OCI-M1 (cell line): ENCODE measurements around the gene ARMH3.
"Not testable (repeated sequence)": the region's sequence is repeated elsewhere in the genome, so short reads cannot be mapped to it uniquely, and the experiment has no call there.

Experiments used
- DNase-seq: peaks from one replicate; lab custom pipeline; 2025; lab: John Stamatoyannopoulos, UW

The ARMH3 gene

DNA sequence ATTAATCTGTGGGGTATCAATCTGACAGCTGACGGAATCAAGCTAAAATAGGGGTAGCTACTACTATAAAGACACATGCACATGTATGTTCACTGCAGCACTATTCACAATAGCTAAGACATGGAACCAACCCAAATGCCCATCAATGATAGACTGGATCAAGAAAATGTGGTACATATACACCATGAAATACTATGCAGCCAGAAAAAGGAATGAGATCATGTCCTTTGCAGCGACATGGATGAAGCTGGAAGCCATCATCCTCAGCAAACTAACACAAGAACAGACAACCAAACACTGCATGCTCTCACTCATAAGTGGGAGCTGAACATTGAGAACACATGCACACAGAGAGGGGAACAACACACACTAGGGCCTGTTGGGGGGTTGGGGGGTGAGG lies 75.3 kb downstream of the ARMH3 start:
- not testable (repeated sequence) for DNase-seq

DNA sequence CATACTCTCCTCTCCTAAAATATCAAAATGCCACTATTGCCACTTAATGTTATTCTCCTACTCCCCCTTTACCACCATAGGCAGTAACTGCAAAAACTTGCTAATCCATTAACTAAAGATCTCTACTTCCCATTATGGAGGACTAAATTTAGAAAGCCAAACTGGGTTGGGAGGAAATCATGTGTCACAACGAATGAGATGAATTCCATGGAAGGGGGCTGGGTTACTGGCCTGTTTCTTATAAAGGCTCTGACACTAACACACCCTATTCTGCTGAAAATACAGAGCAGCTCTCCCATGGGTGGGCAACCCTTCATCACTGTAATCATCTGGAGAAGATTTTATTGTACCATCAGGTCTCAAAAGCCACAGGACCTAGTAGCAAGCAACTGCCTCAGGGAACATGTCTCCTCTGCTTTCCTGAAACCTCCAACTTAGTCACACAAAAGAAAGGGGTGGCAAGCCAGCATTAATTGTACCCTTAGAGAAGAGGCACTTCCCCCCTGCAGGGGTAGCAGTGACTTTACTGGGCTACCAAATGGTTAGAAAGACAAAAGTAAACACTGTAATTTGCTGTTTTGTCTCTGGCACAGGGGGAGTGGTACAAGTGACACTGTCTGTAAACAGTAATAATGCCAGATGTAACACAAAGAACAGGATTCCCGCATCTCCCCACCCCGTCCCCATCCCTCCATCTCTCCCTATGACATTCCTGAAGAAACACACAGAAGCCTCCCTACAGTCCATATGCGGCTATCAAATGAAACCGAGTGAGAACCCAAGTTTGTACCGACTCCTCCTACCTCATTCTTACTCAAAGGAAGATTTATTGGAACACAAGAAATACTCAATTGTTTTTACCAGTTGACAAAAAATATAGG lies 81.6 kb downstream of the ARMH3 start:
- DNase-seq: peak; percentile 80

DNA sequence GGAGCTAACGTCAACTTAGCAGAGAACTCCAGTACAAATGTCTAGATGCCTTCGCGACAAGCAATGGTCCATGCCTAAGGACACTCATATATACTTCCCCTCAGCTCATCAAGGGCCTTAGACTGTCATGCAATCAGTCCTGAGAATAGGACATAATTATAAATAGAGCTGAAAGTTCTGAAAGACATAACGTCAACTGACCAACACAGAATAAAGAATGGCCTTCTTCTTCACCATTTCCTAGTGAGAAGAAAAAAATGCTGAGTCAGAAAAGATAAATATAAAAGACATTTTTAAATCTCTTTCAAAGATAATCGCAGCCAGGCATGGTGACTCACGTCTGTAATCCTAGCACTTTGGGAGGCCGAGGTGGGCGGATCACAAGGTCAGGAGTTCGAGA lies 83.2 kb downstream of the ARMH3 start:
- peak; percentile 79 for DNase-seq

DNA sequence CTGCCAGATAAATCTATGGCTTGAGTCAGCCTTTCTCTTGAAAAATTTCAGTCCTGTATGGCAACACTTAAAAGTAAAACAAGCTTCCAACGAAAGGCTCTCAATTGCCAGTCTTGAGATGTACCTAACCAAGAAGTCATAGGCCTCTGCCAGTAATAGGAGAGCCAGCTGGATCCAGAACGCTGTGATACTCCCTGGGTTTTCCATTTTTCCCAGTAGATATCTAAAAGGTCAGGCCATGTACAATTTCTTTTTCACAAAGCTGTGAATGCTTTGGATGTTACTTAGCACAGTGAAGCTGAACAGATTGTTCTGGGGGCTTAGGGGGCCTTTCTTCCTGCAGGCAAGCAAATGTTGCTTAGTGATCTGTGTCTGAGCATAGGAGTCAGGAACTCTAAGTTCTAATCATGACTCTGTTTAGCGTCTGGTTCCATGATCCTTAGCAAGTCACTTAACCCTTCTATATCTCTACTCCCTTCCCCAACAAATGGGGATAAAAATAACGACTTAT lies 86.5 kb downstream of the ARMH3 start:
- no peak for DNase-seq

DNA sequence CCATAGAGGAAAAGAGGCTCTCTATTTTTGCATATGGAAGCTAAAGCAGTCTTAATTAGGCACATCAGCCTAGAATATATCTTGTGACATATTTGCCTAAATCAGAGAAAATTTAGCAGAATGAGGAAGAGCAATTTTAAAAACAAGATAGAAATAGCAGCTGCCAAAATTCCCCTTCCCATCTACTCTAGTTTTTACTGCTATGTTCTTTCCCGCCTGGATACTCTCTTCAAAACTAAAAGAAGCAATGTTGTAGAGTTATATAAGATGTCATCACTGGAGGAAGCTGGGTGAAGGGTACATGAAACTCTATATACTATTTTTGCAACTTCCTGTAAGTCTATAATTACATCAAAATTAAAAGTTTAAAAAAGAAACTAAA lies 87.0 kb downstream of the ARMH3 start:
- DNase-seq: no peak

DNA sequence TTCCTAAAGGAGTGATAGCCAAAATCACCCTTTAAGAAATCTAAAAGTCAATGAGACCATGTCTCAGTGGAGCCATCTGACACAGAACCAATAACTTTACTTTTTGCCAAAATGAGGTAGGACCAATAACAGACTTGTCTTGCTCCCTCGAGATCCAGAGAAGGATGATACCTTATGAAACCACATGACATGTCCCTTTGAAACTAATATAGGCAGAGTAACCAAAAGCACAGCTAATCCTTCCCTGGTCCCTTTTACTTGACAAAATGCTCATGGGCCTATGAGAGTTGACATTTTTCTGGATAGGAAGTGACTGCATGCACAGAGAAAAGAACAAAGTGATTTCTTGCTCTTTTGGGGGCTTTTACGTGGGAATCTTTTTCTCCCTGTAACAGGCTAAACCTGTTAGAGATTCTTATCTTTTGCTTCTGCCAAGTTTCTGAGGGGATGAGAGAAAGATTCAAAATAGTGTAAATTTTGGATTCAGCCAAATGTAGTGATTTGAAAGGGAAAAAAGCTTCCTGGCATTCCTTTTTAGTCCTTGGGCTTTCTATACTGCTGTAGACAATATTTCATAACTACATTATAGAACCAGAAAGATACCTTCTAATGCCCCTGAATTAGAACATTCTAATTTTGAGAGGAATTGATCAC lies 87.6 kb downstream of the ARMH3 start:
- no peak for DNase-seq

DNA sequence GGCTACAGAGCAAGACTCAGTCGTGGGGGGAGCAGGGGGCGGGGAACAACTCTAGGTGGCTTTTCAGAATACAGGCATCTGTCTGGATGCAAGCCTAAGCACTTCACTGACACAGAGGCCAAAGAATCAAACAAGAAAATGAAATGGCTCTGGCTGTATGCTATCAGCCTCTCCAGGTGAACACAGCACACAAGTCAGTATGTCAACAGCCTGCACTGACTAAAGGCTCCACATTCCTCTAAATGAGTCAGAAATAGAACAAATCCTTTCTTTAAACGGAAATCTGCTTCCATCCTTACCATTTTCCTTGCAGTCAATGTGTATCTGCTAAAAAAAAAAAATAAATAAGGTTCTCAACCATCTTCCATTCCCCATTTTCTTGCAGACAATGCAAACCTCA lies 88.3 kb downstream of the ARMH3 start:
- no peak for DNase-seq

DNA sequence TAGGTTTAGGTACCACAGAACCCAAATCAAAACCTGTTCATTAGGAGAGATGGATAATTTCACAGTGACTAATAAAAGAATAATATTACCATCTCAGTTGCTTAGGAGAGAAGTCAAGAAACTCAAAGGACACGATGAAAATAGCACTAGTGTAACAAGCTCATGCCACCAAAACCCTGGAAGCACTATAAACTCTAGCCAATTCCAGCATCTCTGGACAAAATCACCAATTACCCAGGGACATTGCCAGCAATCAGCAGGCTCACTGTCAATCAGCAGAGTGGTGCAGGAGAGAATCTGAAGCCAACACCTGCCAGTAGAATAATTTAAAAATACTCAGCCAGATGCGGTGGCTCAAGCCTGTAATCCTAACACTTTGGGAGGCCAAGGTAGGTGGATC lies 88.9 kb downstream of the ARMH3 start:
- DNase-seq: no peak

DNA sequence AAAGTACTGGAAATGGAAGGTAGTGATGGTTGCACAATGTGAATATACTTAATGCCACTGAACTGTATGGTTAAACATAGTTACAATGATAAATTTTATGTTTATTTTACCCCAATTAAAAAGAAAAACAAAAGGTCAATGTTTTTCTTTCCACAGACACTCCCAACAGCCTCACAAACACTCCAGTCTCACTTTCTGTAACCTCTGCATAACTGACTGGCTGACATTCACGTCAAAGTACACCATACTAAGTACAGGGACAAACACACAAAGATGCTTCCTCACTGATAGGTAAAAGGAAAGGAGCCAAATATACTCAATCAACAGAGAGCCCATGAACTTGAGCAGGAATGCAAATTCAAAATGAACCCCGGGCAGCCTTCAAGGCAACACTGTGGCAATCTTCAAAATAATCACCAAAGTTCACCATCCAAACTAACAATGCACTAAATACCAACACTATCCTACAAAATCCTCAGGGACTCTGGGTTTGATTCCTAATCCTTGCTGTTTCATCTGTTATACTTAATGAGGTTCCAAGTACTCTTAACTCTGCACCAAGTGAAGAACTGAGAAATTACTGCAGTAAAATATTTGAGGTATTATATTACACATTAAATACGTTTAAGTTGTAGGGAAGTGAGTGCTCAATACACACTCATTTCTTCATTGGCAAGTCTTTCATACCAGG lies 90.8 kb downstream of the ARMH3 start:
- DNase-seq: no peak

DNA sequence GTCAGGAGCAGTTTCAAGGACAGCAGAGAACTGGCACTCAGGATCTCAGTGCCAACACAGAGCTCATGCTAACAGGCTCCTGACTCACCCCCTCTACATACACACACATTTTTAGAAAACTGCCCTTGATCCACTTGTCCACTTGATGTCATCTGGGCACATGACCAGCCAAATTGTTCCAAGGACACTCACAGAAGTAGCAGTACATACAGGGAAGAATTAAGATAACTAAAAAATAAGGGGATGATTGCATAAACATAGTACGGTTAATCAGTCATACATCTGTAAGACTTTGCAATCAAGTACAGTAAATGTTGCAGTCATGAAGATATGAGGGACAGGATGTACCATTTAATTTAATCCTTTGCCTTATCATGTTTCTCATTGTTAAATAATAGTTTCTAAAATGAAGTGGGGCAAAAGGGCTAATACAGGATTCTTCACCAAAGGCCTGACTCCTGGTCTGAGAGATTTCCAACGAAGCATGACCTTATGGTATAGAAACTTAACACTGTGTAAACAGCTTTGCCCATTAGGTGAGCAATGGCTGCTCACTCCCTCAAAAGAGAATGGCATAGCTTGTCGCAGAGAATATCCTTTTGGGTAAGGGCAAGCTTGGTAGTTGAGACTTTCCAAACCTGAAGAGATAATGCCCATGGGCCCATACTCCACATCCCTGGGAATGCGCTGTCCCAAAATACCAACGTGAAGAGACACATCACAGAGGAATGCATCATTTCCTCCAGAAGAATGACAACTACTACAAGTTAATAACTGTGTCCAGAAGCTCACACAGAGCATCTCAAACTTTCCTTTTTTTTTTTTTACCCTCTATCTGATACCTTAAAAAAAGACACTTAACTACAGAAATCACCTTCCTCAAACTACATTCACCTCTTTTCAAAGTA lies 94.1 kb downstream of the ARMH3 start:
- no peak for DNase-seq

DNA sequence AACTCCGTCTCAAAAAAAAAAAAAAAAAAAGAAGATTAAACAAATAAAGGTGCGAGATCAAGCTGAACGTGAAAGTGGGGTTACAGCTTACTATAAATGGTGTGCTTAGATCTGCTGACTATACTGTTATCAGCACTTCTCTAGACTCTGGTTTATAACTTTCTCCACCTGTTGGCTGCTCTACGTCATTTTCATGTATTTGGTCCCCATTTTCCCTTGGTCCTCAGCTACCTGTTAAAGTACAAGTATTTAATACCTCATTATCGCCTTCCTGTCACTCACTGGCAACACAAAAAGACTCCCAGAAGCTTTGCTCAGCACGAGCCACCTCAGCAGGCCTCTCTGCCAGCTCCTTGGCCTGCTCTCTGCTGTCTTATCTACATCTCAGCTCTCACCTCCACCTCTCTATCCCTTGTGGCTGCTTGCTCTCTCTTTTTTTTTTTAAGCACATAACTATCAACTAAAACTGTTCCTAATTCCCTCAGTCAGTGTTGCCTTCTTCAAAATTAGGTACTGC lies 95.0 kb downstream of the ARMH3 start:
- DNase-seq: no peak

DNA sequence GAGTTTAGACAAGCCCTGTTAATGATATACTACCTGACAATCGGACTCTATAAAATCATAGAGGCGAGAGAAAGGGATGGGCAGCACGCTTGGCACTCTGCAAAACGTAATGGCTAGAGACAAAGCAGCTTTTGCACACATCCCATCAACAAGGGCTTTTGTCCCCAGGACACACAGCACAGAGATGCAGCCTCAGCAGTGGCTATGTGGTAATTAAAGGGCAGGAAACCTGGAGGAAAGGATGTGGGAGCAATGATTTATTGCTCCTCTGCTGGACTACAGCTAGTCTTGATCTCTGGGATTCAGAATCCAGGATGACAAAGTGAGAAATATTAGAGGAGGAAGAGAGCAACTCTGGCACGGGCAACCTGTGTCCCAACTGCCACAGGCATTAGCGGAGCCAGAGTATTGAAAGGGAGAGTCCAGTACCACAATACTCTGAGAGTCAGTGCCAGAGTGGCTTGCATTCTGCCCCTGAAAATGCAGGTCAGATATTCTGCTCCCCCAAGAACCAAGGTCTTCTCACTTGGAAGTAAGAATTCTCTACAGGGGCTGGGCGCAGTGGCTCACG lies 96.5 kb downstream of the ARMH3 start:
- no peak for DNase-seq

DNA sequence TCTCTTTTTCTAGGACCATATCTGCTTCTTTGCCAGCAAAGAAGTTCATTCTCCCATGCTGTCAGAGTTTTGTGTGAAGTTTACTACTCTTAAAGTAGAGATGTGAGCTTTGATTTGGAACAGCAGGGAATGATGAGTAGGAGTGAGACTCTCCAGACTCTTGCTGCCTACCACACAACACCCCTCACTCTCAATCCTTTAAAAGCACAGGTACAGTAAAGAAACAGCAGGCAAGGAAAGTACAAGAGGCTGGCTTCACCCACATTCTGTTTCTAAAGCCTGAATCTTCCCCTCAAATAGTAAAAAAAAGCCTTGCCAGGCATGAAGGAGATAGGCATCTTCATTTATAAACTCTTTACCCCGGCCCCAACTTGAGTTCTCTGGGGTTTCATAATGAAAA lies 97.3 kb downstream of the ARMH3 start:
- DNase-seq: no peak

DNA sequence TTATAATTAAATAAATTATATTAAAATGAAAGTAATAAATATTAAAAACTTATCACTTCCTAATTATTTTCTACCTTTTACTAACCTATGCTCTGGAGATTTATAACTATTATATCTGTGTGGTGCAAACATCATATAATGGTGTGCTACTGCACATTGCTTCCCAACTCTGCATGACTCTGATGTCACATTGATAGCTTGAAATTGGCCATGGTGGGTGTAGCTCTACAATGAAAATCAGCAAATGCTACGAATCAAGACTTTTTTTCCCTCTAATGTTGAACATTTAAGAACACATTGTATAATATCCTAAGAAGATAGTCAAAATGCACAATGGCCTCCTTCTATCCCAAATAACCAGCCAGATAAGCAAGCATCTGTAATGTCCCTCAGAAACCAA lies 99.1 kb downstream of the ARMH3 start:
- no peak for DNase-seq

DNA sequence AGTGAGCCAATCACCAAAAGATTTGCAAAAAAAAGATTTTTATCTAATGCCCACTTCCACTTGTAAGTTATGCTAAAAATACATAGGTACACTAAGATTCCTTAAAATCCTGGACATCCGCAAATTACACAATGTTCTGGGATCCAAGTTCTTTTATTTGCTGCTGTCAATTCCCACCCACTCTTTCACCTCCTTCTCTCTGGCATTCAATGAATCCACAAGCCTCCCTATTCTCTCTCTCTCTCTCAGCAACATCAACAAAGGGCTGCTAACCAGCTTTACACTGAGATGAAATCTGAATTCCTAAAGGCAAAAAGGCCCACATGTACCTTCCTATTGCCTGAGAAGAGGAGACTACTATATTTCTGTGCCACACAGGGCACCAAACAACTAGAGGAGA lies 99.9 kb downstream of the ARMH3 start:
- DNase-seq: no peak

DNA sequence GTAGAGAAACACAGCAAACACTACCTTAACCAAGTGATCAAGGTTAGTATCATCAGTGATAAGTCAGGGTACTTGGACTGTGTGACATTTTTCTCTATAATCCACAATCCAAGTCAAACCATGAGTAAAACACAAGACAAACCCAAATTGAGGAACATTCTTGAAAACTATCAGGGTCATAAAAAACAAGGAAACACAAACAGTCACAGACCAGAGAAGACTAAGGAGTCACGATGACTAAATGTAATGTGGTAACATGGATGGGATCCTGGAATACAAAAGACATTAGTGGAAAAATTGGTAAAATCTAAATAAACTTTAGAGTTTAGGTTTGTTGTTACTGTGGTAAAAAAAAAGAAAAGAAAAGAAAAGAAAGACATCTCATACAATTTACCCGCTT lies 103.8 kb downstream of the ARMH3 start:
- no peak for DNase-seq

DNA sequence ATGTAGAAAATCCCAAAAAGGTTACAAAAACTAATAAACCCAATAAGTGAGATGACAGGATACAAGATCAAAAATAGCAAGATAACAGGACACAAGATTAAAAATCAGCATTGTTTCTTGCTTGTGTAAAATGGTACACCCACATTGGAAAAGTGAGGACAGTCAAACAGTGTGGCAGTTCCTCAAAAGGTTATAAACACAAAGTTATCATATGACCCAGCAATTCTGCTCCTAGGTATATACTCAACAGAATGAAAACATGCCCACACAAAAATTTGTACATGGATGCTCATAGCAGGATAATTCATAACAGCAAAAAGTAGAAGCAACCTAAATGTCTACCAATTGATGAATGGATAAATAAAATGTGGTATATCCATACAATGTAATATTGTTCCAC lies 105.8 kb downstream of the ARMH3 start:
- DNase-seq: no peak

DNA sequence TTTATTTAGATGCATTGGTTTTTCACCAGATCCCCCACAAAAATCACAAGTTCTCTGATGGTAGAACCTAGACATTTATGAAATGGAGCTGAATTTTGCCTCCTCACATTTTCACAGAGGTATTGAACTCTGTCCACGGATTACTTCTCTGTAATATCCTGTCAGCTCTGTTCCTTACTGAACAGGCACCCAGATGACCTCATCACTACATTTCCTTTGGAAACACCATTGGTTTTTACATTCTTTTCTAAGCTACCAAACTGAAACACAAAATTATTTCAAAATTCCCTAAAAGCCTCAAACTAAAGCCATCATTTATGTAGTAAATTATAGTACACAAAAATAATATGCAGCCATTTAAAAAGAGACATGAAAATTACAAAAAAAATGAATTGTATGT lies 114.1 kb downstream of the ARMH3 start:
- no peak for DNase-seq

DNA sequence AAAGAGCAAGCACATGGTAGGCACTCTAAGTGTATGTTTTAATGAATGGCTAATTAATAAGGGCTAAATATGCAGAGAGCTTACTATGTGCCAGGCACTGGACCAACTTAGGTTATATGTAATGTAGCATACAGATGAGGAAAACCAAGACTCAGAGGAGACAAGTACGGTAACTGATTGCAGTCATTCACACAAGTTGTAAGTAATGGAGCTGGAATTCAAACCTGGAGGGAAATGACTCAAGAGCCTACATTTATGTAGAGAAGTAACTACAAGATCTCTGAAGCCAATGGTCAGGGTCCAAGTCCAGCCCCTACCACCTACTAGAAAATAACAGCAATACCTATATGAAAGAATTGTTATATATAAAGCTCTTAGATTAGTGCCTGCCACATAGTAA lies 115.1 kb downstream of the ARMH3 start:
- DNase-seq: no peak

DNA sequence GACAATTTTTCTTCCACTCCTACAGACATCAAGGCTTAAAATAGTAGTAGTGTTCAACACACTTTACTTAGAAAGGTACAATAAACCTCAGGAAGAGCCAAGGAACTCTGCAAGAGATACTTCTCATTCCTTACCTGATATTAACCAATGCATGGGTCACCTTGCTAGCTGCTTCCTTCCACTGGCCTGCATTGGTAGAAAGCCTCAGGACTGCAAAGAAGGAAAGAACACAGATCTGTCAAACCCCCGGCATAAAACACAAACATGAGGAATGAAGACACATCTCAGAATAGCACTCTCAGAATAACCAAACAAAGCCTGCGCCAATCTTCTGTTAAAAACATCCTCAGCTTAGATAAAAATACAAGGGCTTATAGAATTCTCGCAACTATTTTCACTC lies 116.2 kb downstream of the ARMH3 start:
- DNase-seq: no peak

DNA sequence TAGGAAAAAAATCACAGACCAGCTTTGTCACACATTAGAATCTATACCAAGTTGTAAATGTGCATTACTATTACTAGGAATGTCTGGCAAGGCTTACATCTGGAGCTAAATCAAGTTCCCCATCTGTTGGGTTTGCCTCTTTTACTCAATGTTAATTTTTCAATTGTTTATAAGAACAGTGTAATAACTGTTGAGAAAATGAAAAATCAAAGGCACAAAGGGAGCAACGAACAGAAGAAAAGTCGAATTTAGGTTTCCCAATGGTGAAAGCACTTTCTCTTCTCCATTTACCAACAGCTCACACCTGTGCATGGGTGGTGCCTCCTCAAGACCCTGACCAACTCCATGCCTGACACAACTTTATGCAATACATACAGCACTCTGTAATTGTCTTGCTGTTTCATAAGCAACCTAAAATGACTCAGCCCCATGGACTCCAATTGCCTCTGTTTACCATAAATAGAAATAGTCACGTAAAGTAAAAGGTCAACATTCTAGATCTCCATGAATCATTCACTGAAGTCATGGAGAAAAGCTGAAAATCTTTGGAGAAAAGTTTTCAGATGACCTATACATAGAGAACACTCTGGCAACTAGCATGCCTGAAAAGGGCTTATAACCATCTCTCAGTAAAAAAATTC lies 116.8 kb downstream of the ARMH3 start:
- DNase-seq: no peak
